ENCODE results near the gene FGF22.

Gene FGF22

DNA sequence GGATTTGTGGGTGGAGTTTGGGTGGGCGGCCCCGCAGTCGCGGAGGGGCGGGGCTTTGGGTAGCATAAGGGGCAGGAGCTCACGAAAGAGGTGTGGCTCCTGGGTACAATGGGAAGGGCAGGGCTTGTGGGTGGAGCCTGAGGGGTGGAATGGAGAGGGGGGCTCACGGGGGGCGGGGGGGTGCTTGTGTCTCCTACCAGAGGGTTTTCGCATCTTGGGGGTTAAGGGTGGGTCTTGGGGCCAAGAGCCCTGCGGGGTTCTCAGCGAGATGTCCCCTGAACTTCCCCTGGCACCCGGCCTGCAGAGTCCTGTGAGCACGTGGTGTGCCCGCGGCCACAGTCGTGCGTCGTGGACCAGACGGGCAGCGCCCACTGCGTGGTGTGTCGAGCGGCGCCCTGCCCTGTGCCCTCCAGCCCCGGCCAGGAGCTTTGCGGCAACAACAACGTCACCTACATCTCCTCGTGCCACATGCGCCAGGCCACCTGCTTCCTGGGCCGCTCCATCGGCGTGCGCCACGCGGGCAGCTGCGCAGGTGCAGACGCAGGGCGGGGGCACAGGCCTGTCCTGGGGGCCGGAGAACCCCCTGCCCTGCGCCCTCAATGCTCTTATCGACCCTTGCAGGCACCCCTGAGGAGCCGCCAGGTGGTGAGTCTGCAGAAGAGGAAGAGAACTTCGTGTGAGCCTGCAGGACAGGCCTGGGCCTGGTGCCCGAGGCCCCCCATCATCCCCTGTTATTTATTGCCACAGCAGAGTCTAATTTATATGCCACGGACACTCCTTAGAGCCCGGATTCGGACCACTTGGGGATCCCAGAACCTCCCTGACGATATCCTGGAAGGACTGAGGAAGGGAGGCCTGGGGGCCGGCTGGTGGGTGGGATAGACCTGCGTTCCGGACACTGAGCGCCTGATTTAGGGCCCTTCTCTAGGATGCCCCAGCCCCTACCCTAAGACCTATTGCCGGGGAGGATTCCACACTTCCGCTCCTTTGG is 41.6 kb downstream of the FGF22 start:
- DNase-seq, result no peak

- no peak for DNase-seq
Observed at GRCh38 chr19:682678-683320, 43.1 kb downstream of the FGF22 start.

DNA sequence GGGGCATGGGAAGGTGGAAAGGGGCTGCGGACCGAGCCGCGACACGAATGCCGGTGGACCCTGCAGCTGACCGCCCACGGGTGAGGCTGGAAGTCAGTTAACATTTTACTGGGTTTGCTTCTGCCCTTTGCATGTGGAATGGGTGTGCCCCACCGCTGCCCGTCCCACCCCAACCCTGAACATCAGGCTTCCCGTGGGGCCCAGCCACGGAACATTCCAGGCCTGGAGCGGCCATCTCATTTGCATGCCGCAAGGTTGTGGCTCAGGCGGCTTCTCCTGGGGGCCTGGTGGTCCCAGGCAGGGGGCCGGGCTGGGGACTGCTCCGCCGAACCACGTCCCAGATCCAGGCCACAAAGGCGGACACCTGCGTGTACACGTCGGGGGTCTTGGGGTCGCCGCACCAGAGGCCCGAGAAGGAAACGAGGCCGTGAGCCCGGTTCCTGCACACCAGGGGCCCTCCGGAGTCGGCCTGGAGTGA is 45.8 kb downstream of the FGF22 start:
- no peak for DNase-seq

DNA sequence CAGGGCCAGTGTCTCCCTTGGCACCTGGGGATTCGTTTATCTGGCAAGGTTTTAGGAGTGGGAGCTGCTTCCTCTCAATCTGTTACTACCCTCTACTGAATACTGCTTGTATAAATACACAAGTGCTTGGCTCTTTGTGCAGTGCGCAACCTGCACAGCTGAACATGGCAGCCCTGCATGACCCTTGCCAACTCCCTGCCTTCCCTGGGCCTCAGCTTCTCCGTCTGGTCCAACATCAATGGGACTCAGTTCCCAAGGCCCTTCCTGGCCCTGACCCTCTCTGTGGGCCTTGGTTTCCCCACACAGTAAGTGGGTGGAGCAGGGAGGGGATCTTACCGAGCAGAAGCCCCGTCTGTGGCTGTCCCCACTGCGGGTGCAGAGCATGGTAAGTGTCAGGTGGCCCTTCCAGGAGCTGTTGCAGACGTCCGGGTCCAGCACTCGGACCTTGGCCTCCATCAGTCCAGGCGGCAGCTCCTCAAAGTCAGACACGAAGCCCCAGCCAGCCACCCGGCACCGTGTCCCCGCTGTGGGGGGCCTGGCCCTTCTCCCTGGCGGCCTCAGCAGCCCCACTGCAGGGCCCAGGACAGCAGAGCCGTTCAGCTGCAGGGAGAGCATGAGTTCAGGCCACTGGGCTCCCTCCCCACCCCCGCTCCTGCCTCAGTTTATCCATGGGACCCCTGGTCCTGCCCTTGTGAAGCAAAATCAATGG is 47.1 kb downstream of the FGF22 start:
- no peak for DNase-seq

DNA sequence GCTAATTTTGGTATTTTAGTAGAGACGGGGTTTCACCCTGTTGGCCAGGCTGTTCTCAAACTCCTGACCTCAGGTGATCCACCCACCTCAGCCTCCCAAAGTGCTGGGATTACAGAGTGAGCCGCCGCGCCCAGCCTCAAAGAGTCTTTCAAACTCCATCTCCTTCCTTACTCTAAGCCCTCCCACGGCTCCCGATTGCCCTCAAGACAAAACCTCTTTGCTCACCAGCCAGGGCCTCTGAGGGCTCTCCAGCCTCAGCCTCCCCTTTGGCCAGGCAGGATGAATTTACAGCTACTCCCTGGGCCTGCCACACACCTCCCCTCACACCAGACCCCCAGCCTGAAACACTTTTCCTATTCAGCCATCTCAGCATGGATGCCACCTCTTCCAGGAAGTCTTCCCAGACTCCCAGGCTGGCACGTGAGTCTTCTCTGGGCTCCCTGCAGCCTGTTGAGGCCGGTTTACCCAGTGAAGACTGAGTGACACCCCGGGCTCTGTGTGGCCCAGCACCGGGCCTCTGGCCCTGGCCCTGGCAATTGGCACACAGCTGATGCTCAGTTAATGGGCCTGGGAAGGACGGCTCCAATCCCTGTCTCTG is 48.0 kb downstream of the FGF22 start:
- no peak for DNase-seq

GRCh38 chr19:688214-688613 is 48.5 kb downstream of the FGF22 start:
- no peak for DNase-seq

- DNase-seq, result no peak
Observed at GRCh38 chr19:688992-689391, 49.3 kb downstream of the FGF22 start.

- DNase-seq, result no peak
Observed at GRCh38 chr19:690203-690602, 50.5 kb downstream of the FGF22 start.
